GM21825 (cell line): ENCODE data around the gene SH3BP2.
A peak's percentile ranks its signal among the peaks of the same experiment; 100 is the strongest.

ENCODE experiments used
- ATAC-seq: cut with Tn5 transposase; IDR thresholded peaks from one replicate; pipeline ENCODE4 v1.9.1; 2021; ENCODE audit warnings: mild to moderate bottlenecking, moderate library complexity; ENCODE audit not compliant: unreplicated experiment

SH3BP2 gene

GRCh38 chr4:2829933-2830451, 37.1 kb downstream of the SH3BP2 start:
- no peak for ATAC-seq

- ATAC-seq: no peak
Observed at GRCh38 chr4:2830632-2831610, 38.0 kb downstream of the SH3BP2 start.

DNA sequence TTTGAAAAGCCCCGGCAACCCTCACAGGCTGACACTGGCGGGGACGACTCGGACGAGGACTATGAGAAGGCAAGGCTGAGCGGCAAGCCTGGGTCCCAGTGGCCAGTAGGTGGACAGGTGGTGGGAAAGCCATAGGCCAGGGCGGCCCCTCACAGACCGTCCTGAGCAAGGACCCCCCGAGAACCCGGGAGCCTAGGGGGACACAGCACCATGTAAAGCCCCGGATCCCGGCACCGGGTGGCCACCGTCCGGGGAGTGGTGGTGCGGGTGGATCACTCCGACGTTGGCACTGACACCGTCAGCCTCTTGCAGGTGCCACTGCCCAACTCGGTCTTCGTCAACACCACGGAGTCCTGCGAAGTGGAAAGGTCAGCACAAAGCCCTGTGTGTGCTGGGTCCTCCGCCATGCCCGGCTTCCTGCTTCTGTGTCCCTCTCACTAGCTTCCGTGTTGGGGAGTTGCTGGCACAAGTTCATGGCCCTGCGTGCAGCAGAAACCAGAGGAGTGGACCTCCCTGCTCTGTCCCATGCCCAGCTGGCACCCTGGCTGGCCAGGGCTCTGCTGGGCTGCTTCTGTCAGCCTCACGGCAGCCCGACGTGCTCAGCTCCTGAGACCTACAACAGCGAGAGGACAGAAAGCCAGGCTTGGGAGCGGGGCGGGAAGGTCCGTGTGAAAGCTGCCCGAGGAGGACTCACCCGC, 38.9 kb downstream of the SH3BP2 start:
- no peak for ATAC-seq

DNA sequence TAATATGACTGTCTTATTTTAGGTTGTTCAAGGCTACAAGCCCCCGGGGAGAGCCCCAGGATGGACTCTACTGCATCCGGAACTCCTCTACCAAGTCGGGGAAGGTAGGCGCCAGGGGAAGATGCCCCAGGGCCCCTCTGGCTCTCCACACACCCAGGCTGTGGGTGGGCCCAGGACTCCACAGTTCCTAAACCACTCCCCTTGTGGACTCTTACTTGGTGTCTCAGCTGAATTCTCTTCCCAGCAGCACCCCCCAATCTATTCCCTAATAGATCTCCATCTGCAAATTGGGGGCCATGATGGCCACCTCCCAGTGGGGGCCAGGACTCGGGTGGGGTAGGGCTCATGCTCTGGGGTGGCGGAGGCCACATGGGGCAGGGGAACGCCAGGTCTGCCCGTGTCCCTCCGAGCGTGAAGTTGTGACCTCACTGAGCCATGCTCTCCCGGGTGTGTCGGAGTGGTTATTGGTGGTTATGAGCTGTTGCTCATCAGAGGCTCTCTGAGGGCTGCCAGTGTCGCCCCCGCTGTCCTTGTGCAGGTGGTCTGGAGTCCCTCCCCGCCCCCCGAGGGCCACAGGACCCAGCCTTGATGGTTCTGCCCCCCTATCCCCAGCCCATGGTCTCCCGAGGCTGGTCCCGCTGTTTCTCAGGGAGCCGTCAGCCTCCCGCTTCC, 39.6 kb downstream of the SH3BP2 start:
- ATAC-seq: peak; percentile 54

- peak; percentile 3 for ATAC-seq
Observed at GRCh38 chr4:2832981-2833670, 40.2 kb downstream of the SH3BP2 start.

DNA sequence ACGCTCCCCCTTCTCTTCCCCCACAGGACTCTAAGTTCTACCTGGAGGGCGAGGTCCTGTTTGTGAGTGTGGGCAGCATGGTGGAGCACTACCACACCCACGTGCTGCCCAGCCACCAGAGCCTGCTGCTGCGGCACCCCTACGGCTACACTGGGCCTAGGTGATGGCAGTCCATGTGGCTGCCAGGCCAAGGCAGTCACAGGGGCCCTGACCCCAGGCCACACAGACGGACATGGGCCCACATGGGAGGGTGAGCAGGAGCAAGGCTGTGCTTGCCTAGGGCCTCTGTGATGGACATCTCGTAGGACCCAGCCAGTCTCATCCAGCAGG, 40.8 kb downstream of the SH3BP2 start:
- no peak for ATAC-seq

GRCh38 chr4:2834001-2834921, 41.4 kb downstream of the SH3BP2 start:
- ATAC-seq: no peak

- no peak for ATAC-seq
Observed at GRCh38 chr4:2835978-2836377, 43.1 kb downstream of the SH3BP2 start.

GRCh38 chr4:2836391-2836859, 43.5 kb downstream of the SH3BP2 start:
- no peak for ATAC-seq

GRCh38 chr4:2837110-2837903, 44.4 kb downstream of the SH3BP2 start:
- ATAC-seq: no peak

DNA sequence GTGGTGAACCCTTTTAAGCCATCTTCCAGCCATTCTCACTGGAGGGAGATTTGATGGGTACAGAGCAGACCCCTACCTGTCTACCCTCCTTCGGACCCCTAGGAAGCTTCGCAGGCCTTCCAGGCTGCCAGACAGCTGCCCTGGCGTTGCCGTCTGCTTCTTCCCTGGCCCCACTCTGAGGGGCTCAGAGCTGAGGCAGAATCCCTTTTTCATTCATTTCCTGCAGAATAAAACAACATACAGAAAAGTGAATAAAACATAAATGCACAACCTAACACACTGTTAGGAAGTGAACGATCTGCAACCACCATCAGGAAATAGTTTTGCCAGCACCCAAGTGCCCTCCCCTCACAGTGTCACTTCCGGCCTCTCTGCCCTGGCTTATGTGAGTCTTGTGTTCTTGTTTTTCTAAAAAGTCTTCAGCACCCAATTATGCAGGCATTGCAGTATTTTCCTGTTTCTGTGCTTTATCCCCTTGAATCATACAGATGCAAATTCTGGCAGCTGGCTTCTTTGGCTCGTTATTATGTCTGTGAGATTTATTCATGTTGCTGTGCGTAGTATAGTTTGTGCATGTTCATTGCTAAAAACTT, 45.1 kb downstream of the SH3BP2 start:
- no peak for ATAC-seq

- no peak for ATAC-seq
Observed at GRCh38 chr4:2839060-2839459, 46.2 kb downstream of the SH3BP2 start.

- ATAC-seq: no peak
Observed at GRCh38 chr4:2842687-2843262, 49.9 kb downstream of the SH3BP2 start.

DNA sequence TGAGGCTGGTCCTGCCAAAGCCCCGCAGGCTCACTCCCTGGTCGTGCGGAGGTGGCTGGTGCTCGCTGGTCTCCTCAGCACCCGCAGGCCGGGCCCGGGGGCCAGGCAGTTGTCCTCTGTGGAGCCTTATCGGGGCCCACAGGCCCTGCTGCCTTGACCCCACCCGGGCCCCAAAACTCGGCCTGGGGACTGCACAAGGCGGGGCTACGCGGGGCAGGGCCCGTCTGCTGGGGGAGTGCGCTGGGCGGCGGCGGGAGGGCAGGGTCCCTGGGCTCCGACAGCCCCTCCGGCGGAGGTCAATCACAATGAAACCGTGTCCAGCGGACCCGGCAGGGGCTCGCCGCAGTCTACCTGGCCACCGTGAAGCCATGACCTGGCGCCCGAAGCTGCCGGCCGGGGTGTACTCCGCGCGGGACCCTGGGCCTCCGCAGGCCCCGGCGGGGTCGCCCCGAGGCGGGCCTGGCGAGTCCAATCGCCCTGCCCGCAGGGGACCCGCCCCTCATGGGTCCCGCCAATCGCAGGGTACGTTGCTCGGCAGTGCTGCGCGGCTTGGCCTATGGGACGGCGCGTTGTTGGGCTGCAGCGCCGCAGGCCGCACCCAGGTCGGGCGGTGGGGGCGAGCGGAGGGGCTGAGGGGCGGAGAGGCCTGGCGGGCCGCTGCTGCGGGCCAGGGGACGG, 50.5 kb downstream of the SH3BP2 start, which contains the start of gene ADD1:
Gene ADD1, plus strand, starts transcription at position 582 of the 678 bp plus-strand sequence. CDS start 32,072 bp downstream, outside the sequence.
- peak; percentile 82 for ATAC-seq

DNA sequence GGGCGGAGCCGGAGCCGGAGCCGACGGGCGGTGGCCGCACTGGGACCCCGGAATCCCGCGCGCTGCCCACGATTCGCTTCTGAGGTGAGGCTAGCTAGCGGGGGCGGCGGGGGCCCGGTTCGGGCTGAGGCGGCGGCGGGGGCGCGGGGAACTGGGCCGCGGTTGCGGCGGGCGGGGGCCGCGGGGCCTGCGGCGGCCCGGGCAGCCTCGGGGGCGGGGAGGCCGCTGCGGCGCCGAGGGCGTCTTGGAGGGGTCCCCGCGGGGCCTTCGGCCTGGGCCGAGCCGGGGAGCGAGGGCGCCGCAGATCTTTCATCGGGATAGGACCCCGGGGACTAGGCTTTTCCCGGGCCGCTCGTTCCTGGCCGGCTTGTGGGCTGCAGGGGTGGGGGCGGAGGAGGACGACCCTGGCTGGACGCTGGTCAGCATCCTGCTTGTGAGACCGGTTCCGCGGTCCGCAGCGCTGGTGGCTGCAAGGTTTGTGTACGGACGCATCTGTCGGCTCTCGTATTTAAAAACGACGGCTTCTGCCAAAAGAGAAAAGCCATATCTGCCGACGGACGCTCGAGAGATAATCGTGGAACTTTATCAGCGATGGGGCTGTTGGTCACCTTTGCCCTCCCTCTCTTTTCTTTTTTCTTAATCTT, 51.2 kb downstream of the SH3BP2 start:
- peak; percentile 24 for ATAC-seq

- ATAC-seq: no peak
Observed at GRCh38 chr4:2846172-2846571, 53.3 kb downstream of the SH3BP2 start.
